CD4-positive, alpha-beta T cell treated with Interleukin-12 subunit alpha and Interleukin-12 subunit beta, for 1 hour (primary cell): ENCODE data around the gene RFNG.

Experiments used
- DNase-seq: peaks from one replicate; pipeline ENCODE4 v3.0.0-alpha.2; 2020

Gene RFNG

GRCh38 chr17:82088838-82089722 is 37.5 kb upstream of the RFNG start:
- DNase-seq: no peak

- no peak for DNase-seq
Observed at GRCh38 chr17:82087961-82088837, 36.6 kb upstream of the RFNG start.

DNA sequence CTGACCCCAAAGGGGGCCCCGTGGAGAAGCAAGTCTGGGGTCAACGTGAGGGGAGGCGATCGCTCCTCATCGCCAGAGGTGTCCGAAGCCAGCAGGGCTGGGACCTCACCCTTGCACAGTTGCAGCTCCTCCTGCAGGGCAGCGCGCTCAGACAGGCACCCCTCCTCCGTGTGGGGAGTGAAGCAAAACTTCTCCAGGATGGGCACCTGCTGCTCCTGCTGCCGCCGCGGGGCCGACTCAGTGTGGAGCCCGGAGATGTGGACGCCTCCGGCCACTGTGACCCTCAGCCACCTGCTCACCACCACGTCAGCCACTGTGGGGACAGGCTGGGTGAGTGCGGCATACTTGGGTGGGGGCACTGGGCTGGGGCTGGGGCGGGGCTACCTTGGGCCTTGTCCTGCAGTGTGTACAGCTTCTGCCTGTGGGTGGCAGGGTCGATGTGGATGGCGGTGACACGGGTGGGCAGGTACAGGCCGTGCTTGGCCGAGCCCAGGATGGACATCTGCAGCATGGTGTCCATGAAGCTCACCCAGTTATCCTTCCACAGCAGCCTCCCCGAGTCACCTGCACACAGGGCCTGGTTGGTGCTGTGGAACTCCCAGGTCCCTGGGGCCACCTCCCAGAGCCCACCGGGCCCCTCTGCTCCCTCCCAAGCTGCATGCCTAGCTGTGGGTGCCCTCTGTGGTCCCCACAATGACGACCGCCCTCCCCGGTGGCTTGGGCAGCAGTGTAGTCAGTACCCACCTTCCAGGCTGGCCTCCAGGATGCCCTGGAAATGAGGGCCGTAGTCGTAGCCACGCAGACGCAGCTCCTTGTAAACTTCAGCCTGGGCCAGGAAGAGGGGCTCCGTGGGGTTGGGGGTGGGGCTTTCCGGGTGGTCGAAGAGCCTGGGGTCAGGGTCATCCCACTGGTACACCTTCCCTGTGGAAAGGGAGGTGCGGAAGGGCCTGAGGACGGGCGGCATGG is 35.6 kb upstream of the RFNG start:
- no peak for DNase-seq

DNA sequence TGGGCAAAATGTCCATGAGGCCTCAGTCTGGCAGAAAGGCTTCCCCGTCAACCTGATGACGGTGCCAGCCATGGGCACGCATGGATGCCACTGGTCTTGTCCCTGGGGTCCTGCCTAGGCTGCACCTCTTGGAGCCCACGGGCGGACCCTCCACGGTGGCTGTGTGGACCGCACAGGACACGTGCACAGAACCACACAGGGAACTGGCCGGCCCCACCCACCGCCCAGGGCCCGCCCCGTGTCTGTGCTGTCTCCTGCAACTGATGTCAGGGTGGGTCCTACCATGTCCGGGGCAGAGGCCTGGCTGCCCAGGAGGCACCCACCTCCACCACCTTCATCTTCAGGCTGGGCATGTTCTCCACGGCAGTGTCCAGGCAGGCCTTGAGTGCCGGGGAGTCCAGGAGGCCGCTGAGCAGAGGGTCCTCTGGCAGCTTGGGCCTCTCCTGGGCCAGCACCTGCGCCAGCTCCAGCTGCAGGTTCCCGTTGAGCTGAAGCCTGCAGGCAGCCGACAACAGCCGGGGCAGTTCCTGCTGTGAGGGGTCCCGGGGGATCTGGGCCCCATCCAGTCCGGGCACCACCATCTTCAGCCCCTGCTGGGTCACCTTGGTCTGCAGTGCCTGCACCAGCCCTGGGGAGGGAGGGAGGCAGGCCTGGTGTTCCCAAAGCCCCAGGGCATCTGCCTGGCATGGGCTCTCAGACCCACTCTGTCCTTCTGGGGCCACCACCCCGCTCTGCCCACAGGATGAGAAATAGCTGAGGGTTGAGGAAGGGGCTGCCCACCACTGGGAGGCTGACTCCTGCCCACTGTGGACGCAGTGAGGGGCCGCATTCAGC is 34.5 kb upstream of the RFNG start:
- DNase-seq: no peak

- no peak for DNase-seq
Observed at GRCh38 chr17:82085031-82085861, 33.6 kb upstream of the RFNG start.

GRCh38 chr17:82084373-82085030 is 32.9 kb upstream of the RFNG start:
- DNase-seq: no peak

DNA sequence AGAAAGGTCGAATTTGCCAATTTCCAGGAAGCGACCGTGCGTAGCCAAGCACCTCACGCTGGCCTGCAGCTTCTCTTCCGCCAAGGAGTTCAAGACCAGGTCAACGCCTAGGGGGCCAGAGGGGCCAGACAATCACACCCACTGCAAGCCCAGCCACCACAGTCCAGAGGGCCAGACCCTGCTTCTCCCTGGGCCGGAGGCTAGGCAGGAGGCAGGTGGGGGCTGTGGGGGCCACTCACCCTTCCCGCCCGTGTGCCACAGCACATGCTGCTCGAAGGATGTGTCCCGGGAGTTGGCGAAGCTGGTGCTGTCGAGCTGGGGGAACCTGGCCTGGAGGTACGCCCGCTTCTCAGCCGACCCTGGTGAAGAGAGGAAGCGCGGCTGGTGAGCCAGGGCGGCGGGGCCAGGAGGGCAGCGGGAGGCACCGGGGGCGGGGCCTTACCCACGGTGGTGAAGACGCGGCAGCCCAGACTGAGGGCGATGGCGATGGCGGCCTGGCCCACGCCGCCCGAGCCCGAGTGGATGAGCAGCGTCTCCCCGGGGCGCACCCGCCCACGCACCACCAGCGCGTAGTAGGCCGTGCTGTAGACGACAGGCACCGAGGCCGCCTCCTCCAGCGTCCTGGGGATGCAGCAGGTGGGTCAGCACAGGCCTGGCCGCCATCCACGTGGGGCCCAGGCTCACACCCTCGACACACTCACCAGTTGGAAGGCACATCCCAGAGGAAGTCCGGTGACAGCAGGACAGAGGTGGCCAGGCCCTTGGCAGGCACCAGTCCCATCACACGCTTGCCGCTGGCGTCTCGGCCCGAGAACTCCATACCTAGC is 32.1 kb upstream of the RFNG start:
- DNase-seq: no peak

- no peak for DNase-seq
Observed at GRCh38 chr17:82083009-82083408, 31.4 kb upstream of the RFNG start.

DNA sequence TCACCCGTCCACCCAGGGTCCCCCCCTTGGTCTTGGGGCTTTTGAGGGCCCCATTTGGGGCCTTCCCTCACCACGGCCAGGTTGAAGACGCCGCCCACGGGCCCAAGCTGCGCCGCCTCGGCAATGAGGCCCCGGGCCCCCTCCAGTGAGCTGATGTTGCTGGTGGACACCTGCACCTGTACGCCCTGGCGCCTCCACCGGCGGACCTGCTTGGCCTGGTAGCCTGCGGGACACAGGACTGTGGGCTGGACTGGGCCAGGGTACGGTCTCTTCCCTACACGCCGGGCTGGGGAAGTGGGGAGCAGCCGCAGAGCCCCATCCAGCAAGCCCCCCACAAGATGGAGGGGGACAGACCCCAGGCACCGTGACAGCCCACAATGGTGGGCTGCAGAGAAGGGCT is 30.8 kb upstream of the RFNG start:
- no peak for DNase-seq

DNA sequence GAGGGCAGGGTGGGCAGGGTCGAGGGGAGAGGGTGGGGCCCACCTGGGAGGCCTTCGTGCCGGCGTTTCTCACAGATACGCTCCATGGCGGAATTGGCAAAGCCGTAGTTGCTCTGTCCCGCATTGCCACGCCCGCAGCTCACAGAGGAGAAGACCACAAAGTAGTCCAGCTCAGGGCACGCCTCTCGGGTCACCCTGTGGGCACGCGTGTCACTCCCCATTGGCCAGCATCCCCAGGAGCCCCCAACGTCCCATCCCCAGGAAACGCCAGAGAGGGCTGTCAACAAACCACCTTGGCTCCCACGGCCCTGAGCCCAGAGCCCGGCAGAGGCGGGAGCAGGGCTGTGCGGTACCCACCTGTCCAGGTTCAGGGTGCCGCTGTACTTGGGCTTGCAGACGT is 30.4 kb upstream of the RFNG start:
- DNase-seq: no peak

DNA sequence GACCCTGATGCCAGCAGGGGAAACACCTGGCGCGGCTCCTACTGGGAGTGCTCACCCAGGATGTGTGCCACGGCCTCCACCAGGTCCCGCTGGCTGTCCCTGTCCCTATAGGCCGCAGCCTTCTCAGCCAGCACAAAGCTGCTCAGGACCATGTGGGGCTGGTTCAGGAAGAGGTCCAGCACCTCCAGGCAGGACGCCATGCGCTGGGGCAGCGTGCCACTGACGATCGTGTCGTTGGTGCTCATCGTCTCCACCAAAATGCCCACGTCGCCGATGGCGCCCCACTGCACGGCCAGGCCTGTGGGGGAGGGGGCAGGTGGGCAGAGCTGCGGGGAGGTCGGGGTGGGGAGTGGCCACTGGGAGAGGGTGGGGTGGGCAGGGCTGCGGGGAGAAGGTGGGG is 29.9 kb upstream of the RFNG start:
- no peak for DNase-seq

DNA sequence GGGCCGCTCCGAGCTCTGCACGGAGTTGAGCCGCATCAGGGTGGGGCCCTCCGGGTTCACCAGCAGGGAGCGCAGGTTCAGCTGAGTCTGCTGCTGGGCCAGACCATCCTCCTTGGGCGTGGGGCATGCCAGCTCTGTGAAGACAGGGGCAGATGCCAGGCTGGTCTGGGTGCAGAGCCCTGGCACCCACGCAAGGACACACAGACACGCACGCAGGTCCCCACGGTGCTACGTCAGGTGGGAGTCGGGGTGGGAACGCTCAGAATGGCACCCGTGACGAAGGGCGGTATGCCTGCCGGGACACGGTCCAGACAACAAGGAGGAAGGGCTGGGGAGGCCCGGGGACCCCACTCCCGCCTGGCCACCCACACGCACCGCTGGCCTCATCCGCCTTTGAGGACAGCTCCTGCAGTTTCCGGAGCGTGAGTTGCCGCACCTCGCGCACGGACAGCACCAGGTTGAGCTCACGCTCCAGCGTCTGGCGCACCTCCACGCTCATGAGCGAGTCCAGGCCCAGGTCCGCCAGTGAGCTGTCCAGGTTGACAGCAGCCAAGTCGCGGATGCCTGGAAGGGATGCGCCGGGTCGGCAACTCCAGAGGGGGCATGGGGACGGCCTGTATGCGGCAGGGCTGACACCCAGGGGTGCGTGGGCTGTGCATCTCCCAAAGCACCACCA is 29.3 kb upstream of the RFNG start:
- no peak for DNase-seq

DNA sequence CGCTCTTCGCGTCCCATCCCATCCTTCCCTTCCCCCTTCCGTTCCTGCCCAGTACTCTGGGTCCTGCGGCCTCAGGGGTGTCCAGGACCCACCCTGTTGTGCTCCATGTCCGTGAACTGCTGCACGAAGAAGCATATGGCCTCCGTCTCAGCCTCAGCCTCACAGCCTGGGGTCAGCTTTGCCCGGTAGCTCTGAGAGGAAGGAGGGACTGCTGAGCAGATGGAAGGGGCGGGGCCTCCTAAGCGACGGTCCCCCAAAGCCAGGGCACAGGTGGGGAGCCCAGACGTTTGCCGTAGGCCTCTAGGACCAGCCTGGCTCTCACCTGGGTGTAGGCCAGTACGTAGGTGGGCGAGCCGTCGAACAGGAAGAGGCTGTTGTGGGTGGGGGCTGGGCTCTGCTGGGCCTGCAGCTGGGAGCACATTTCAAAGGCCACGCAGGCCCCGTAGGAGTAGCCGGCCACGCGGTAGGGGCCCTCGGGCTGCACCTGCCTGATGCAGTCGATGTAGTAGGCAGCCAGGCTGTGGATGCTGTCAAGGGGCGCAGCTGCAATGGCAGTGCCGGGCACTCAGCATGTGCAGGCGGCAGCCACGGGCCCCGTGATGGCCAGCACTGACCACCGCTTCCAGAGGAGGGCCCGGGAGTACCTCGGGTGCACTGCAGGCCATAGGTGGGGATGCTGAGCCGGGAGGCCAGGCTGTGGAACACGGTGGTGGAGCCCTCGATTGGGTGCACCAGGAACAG is 28.6 kb upstream of the RFNG start:
- DNase-seq: no peak

- DNase-seq: no peak
Observed at GRCh38 chr17:82079001-82079677, 27.5 kb upstream of the RFNG start.

DNA sequence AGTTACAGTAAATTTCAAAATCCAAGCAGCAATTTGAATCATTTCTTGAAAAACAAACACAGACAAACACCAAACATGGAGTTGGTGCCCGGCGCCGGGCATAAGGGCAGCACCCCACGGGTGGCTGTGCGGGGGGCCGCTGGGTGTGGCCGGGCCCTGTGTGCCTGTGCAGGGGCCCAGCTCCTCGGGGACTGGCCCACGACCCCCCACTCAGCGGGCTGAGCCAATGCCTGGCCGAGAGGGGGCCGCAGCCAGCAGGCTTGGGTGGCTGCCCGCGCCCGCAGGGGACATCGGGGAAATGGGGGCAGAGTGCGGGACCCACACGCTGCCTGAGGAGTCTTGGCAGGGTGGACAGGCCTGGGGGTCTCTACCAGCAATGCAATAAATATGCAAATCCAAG is 26.8 kb upstream of the RFNG start:
- DNase-seq: no peak

DNA sequence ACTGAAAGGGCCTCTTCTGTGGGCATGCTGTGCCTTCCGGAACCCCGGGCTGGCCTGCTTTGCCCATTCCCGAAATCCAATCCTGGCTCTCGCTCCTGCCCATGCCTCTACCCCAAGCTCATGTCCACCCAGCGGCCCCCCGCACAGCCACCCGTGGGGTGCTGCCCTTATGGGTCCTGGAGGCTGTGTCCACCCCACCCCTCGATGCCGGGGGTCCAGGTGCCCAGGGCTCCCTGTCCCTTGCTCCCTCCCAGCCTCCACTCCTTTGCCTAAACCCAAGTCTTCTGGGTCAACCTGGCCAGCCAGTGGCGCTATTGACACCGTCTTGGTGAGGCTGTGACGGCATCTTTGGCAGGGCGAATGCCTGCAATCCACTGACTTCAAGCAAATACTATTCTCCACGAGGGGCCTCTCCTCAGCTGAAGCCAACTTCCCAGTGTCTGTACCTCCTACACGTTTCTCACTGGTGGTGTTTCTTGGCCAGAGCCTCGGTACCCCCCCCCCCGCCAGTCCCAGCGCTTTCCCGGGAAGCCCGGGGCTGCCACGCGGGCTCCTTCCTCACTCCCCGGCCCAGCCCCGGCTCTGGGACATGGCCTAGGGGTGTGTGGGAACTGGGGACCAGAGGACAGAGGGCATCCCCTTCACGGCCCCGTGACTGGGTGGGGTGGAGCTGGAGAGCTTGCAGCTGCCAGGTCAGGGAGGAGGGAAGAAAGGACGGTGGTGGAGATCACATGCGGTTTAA is 26.2 kb upstream of the RFNG start:
- DNase-seq: no peak
